ENCODE data around the gene OSBPL9.
"Not testable (repeated sequence)": the region's sequence is repeated elsewhere in the genome, so short reads cannot be mapped to it uniquely, and the experiment has no call there.

The OSBPL9 gene

GRCh38 chr1:51610104-51610503 is 6.8 kb upstream of the OSBPL9 start:
- DNase-seq: not testable (repeated sequence)

DNA sequence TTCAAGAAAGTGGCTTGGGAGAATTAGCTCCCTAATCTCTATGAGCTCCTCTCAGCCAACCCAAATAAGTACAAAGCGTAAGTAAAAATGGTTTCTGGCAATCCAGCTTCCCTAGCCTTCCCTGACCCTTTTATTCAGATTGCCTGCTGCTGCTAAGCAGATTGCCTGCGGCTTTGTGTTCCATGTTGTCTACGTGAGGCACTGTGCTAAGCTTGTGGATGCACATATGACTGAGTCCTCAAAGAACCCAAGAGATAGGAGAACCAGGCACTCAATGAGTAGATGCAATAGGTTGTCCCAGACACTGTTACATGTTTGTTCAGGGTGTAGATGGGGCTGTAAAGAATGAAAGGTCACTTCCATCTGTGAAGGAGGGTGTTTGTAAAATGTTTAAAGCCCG is 6.3 kb upstream of the OSBPL9 start:
- no peak for DNase-seq

- DNase-seq: no peak
Measured at GRCh38 chr1:51612447-51612961, 4.4 kb upstream of the OSBPL9 start.

- DNase-seq: no peak
Measured at GRCh38 chr1:51615780-51616291, 1.1 kb upstream of the OSBPL9 start.

GRCh38 chr1:51616490-51616889 is 402 bp upstream of the OSBPL9 start:
- DNase-seq: no peak

GRCh38 chr1:51618715-51619114 is 1.8 kb downstream of the OSBPL9 start:
- DNase-seq: no peak

GRCh38 chr1:51620470-51620869 is 3.6 kb downstream of the OSBPL9 start:
- DNase-seq: no peak

DNA sequence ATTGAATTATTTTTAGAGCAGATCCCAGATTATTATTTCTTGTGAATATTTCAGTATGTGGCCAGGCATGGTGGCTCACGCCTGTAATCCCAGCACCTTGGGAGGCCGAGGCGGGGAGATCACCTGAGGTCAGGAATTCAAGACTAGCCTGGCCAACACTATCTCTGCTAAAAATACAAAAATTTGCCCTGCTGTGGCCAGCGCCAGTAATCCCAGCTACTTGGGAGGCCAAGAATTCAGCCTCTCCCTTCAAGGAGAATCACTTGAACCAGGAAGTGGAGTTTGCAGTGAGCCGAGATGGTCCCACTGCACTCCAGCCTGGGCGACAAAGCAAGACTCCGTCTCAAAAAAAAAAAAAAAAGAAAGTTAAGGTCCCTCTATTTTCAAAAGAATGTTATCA is 4.3 kb downstream of the OSBPL9 start:
- no peak for DNase-seq

GRCh38 chr1:51621841-51622454 is 5.1 kb downstream of the OSBPL9 start:
- DNase-seq: peak; percentile 63

DNA sequence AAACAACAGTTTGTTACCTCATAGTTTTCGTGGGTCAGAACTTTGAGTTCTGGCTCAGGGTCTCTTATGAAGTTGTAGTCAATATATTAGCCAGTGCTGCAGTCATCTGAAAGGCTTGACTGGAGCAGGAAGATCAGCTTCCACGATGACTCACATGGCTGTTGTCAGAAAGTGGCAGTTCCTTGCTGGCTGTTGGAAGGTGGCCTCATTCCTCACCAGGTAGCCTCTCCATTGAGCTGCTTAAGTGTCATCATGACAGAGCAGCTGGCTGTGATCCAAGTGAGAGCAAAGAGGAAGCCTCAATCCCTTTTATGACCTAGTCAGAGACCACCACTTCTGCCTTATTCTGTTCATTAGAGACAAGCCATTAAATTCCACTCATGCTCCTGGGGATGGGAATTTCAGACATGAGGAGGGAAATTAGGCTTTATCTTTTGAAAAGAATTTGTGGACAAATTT is 5.6 kb downstream of the OSBPL9 start:
- DNase-seq: peak; percentile 100

- DNase-seq: peak; percentile 79
Measured at GRCh38 chr1:51623025-51623424, 6.1 kb downstream of the OSBPL9 start.

- DNase-seq: peak; percentile 41
Measured at GRCh38 chr1:51623450-51623849, 6.6 kb downstream of the OSBPL9 start.

DNA sequence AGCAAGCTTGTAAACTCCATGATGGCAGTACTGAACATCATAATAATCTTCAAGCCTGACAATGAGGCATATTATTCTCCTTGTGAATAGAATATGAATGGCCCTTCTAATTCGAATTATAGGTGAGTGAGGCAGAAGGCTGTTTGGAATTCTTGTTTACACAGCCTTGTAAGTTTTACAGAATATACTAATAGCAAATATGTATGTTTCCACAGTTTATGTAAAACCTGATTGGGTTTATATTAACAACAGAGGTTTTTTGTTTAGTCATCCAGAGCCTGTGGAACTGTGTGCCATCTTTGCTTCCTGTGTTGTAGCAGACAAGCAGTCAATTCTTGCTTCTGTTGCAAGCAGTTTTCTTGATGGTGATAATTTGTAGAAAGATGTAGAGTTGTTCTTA is 8.0 kb downstream of the OSBPL9 start:
- peak; percentile 64 for DNase-seq

GRCh38 chr1:51627672-51628071 is 10.8 kb downstream of the OSBPL9 start:
- peak; percentile 71 for DNase-seq

- DNase-seq: no peak
Measured at GRCh38 chr1:51628715-51629590, 12.1 kb downstream of the OSBPL9 start.

DNA sequence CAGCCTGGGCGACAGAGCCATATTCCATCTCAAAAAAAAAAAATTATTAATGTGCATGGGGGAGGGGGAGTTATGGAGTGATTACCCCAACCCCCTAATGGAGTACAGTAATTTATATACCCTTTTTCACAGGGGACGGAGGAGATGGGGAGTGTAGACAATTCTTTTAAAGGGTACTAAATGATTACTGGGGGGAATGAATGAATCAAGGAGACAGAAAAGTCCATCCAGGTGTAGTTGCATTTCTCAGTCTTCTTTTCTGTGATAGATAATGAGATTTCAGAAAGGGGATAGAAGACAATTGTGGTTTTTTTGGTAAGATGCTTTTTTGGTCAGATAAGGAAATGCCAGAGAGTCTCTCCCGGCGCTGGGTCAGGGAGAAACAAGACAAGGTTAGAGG is 13.0 kb downstream of the OSBPL9 start:
- no peak for DNase-seq

- DNase-seq: no peak
Measured at GRCh38 chr1:51630393-51630792, 13.5 kb downstream of the OSBPL9 start.

GRCh38 chr1:51630922-51631321 is 14.0 kb downstream of the OSBPL9 start:
- DNase-seq: no peak

- no peak for DNase-seq
Measured at GRCh38 chr1:51631747-51632146, 14.9 kb downstream of the OSBPL9 start.

DNA sequence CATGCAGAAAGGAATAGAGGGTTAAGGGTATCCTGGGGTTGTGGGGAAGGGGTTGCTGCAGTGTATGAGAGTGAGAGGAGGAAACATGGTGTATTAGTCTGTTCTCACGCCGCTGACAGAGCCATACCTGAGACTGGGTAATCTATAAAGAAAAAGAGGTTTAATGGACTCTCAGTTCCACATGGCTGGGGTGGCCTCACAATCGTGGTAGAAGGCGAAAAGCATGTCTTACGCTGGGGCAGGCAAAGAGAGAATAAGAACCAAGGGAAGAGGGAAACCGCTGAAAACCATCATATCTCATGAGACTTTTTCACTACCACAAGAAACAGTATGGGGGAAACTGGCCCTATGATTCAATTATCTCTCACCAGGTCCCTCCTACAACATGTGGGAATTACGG is 17.7 kb downstream of the OSBPL9 start:
- DNase-seq: no peak

DNA sequence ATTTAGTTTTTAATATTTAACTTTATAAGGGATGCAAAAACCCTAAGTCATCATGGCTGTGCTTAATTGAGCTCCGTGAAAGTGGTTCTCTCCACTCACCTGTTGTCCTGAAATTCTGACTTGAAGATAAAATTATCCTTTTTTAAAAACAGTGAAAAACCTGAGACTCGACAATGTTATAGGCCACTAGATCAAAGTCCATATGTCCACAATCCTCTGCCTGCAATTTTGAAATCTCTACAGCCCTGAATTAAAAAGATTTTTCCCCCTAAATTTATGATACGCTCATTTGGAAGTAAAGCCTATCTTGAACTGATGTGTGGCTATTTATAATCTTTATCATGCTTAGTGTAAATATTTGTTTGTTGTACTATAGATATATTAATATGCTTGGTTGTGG is 18.7 kb downstream of the OSBPL9 start:
- DNase-seq: no peak

- no peak for DNase-seq
Measured at GRCh38 chr1:51636191-51636590, 19.3 kb downstream of the OSBPL9 start.

- no peak for DNase-seq
Measured at GRCh38 chr1:51636764-51637522, 20.1 kb downstream of the OSBPL9 start.
